Activated gamma-delta T cell treated with anti-CD3 and anti-CD28 coated beads, Interleukin-2, amount 50 U/mL, for 16 hours (primary cell): ENCODE results near the gene EVI2B.
"Not testable (repeated sequence)": the region's sequence is repeated elsewhere in the genome, so short reads cannot be mapped to it uniquely, and the experiment has no call there.

Experiments used
- DNase-seq: peaks from one replicate; pipeline ENCODE4 v3.0.0-alpha.2; 2020; ENCODE audit warnings: low read depth

EVI2B gene

DNA sequence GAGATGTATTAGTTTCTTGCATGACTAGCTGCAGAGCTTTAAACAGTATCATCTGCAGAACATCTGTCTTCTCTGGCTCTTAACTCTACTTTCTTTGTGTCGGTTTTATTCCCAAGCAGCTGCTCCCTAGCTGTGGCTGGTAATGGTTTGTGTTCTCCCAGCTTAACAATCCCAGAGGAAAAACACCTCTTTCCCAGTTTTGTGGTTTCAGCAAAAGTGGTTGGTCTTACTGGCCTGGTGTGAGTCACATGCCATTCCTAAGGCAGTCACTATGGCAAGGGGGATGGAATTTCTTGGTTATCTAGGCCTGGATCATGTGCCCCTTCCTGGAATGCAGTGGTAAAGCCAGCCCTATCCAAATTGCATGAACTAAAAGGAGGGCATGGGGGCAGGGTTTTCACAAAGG lies 44.3 kb downstream of the EVI2B start:
- DNase-seq: no peak

DNA sequence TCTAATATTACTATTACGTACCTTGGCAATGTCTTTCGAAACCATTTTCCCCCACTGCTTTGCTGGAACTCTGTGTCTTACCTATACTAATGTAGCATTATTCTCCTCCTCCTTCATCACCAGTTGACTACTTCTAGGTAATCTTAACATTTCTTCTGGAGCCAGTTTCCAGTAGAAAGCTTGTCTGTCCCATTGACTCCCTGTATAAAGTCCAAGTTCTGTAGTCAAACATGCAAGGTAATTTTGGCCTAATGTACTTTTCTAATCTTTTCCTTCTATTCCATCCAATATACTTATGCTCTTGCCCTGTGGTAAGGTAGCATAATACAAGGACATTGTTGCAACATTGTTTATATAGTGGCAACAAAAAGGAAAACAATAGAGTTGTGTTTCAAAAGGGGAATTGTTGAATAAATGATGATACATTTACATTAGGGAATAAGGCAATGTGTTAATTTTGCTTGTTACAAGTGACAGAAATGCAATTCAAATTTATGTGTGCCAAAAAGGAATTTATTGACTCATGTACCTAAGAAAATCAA lies 44.7 kb downstream of the EVI2B start:
- DNase-seq: no peak

DNA sequence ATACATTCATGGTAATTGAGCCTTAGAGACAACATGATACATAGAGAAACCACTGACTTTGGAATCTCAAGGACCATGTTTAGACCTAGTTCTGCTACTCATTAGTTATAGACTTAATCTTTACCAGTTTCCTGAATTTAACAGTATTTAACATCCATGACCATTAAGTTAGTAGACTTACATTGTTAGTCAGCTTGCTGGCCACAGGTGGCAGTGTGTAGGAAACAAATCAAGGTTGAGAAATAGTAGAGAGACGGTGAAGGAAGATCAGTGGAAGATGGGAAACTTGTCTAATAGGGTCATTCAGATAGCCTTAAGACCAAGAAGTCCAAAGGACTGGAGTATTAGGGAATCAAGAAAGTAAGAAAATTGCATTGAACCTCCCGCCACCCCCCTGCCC lies 47.8 kb downstream of the EVI2B start:
- no peak for DNase-seq

DNA sequence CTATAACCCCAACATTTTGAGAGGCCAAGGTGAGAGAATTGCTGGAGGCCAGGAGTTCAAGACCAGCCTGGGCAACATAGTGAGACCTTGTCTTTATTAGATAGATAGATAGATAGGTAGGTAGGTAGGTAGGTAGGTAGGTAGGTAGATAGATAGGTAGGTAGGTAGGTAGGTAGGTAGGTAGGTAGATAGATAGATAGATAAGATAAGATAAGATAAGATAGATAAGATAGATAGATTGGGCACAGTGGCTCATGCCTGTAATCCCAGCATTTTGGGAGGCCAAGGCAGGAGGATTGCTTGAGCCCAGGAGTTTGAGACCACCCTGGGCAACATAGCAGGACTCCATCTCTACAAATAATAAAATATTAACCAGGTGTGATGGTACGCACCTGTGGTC lies 50.9 kb downstream of the EVI2B start:
- DNase-seq: not testable (repeated sequence)

DNA sequence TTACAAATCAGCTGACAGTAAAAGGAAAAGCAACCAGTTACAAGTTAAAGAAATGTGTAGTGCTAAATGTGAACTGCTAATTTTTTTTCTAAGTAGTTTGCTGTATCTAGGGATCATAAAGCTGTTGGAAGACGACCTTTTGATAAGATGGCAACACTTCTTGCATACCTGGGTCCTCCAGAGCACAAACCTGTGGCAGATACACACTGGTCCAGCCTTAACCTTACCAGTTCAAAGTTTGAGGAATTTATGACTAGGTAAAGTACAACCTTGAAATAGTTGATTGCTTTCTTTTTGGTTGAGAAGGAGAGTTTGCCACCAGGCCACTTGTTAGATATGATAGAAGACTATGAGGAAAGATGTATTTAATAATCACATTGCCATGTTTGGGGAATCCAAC lies 52.3 kb downstream of the EVI2B start:
- DNase-seq: no peak

DNA sequence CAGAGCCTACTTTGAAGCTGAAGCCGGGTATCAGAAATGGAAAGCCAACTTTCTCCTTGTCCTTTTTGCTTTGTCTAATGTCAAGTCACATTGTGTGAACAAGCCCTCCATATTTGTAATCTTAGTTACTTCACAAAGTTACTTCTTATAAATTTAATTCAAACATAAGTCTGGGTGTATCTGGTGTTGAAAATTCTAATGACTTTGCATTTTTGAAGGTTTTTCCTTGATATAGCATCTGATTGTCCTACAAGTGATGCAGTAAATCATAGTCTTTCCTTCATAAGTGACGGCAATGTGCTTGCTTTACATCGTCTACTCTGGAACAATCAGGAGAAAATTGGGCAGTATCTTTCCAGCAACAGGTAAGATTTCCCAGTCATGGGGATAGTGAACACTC lies 53.7 kb downstream of the EVI2B start:
- DNase-seq: no peak

DNA sequence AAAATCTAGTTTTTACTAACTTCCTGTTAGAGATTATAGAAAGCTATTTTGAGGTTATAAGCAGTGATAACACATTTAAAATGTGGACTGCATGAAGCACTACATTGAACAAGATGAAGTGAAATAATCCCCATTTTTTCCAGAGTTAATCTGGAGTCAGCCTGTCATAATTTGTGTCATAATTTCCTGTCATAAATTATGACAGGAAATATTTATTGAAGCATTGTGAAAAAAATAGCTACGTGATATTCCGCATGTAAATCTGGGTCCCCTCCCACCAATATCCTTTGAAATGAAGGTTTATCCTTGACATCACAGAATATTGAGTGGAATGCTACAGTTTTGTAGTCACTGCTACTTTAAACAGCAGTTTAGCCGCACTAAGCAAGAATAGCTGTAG lies 56.9 kb downstream of the EVI2B start:
- no peak for DNase-seq

DNA sequence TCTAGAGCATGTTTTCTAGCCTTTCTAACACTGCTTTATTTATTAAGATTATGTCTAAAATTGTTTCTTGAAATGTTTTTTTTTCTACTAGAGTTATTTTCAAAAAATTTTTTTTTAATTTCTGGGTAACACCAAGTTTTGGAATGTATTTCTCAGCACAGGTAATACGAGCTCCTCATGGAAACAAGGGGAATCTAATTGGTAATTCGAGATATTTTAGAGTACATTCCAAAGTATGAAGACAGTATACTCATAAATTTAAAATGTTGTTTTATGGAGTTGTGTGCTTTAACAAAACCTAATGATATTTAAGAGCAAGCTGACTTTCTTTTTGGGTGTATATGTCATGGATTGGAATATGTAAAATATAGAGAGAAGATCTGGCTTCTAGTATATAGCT lies 59.2 kb downstream of the EVI2B start:
- DNase-seq: no peak
